HPDE6-E6E7 (cell line): ENCODE measurements around the gene CRYGN.

Experiments
- DNase-seq: peaks from one replicate; pipeline ENCODE4 v3.0.0; 2011; ENCODE audit warnings: missing footprints; ENCODE audit errors: extremely low spot score

Gene CRYGN

DNA sequence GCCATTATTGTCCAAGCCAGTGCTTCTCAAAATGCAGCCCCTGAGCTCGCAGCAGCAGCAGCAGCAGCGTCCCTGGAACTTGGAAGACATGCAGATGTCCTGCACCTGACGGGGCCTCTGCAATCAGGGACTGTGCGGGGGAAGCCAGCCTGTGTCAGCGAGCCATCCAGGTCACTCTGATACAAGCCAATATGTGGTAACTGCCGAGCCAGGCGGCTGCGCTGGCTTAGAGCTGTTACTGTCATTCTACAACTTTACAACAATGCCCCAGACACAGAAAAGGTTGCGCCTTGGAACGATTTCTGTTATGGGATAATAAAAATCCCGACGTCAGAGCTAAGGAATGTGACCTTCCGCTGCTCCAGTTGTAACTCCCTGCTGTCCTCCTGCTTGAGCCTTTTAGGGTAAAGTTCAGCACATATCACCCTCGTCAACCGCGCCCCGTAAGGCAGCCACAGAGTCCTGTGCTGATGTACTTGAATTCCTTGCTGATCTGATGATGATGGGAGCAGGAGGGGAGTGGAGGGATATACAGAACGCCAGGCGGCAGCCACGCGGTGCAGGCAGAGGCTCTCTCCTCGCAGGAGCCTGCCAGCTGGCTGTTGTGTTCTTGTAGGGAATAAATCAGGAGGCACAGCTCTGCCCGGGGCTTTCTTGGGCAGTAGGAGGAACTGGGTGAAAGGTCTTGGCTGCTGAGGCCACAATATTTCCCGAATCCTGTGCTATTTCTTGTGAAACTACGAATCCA lies 20.0 kb upstream of the CRYGN start:
- peak; percentile 43 for DNase-seq

DNA sequence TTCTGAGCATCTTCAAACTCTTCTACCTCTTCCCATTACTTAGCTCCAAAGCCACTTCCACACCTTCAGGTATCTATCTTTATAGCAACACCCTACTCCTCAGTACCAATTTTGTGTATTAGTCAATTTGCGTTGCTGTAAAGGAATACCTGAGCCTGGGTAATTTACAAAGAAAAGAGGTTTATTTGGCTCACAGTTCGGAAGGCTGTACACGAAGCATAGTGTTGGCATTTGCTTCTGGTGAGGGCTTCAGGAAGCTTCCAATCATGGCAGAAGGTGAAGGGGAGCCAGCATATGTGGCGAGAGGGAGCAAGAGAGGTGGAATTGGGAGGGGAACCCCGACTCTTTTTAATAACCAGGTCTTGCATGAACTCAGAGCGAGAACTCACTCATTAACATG lies 17.6 kb upstream of the CRYGN start:
- DNase-seq, result no peak

DNA sequence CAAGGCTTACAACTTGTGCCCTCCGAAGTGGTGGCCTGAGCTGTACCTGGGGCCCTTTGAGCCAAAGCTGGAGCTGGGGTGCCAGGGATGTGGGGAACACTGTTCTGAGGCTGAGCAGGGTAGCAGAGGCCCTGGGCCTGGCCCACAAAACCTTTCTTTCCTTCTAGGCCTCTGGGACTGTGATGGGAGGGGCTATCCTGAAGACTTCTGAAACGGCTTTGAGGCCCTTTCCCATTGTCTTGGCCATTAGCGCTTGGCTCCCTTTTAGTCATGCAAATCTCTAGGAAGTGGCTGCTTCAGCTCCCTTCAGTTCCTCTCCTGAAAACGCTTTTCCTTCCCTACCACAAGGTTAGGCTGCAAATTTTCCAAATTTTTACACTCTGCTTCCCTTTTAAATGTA lies 16.8 kb upstream of the CRYGN start:
- no peak for DNase-seq

DNA sequence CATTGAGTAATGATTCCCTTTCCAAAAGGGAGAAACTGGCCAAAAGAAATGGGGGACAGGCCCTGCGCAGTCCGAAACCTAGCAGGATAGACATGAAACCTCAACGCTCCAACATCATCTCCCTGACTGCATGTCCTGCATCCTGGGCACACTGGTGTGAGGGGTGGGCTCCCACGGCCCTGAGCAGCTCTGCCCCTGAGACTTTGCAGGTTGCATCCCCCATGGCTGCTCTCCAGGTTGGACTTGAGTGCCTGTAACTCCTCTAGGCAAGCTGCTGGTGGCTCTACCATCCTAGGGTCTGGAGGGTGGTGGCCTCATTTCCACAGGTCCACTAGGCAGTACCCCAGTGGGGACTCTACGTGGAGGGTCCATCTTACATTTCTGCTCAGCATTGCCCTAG lies 16.3 kb upstream of the CRYGN start:
- DNase-seq, result no peak

DNA sequence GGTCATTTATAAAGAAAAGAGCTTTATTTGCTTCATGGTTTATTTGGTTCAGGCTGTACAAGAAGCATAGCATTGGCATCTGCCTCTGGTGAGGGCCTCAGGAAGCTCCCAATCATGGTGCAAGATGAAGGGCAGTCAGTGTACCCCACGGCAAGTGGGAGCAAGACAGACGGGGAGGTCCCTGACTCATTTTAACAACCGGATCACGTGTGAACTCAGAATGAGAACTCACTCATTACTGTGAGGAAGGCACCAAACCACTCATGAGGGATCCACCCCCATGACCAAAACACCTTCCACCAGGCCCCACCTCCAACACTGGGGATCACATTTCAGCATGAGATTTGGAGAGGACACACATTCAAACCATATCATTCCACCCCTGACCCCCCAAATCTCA lies 15.7 kb upstream of the CRYGN start:
- no peak for DNase-seq

DNA sequence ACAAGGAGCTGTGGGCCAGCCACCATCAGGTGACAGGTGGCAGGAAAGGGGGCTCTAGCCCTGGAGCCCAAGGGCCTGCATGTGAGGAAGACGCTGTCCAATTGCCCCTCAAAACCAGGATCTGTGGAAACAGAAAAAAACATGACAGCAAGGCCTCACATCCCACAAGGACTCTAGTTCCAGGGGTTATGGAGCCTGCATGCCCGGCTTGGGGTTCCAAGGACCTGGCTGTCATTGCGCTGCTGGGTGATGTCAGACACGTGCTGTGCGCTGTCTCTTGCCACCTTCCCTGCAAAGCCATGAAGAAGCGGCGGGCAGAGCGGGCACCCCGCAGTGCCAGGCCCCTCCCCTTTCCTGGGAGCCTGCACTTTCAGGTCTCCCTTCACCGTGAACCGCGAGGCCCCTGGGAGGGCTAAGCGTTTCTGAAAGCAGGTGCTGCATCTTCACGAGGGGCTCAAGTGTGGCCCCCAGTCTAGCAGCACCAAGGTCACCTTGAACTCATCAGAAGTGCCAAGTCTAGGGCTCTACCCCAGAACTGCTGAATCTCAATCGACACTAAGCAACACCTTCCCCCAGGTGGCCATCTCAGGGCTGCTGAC lies 15.1 kb upstream of the CRYGN start:
- DNase-seq, result no peak

DNA sequence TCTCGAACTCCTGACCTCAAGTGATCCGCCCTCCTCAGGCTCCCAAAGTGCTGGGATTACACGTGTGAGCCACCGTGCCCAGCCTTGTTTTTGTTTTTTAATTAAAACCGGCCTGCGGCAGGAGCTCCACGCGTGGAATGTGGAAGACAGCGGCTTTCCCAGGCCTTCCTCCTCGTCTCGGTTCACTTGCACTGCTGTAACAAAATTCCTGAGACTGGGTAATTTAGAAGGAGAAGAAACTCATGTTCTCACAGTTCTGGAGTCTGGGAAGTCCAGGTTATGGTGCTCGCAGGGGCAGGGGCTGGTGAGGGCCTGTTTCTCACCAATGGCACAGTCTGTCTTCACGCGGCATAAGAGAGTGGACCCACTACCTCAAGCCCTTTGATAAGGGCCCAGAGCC lies 14.4 kb upstream of the CRYGN start:
- no peak for DNase-seq

DNA sequence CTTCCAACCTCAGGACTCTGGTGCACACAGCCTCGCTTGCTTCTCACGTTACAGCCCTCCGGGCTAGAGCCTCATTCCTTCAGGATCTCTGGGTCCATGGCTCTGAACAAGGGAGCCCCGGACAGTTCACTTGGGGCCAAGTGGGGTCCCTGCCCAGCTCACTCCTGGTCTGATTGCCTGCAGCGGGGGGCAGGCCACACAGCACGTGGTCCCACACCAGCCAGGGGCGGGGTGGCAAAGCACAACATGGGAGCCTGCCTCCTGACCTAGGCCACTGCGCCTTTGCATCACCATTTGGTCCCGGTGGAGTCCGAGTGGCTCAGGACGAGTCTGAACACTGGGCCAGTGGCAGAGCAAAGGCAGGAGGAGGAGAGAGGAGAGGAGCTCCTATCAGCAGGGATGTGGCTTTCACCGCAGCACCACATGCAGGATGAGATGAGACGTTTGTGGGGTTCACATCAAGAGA lies 13.4 kb upstream of the CRYGN start:
- no peak for DNase-seq

DNA sequence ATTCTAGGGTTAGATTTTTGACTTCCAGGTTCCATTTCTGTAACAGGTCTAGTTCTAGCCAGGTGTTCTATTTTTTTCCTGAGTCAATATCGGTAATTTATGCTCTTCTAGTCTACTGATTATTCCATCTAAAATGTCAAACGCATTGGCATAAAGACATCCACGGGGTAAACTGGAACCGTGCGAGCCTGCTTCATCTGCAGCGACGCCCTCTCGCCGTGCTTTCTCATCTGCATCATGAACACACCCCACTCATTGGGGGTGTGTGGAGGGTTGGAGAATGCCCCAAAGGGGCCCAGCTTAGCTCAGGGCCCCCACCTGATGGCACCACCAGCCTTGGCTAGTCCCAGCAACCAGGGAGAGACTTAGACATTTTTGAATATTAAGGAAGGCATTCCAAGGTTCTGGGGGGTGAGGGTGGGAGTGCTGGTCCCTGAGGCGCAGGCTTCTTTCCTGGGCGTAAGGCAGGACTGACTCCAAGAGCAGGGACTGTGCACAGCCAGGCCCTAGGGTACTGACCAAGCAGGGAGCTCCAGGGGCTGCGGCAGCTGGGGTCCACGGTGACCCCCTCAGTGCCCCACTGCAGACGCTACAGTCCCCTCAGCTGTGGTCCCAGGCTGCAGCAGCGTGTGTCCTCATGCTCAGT lies 12.9 kb upstream of the CRYGN start:
- DNase-seq, result no peak

DNA sequence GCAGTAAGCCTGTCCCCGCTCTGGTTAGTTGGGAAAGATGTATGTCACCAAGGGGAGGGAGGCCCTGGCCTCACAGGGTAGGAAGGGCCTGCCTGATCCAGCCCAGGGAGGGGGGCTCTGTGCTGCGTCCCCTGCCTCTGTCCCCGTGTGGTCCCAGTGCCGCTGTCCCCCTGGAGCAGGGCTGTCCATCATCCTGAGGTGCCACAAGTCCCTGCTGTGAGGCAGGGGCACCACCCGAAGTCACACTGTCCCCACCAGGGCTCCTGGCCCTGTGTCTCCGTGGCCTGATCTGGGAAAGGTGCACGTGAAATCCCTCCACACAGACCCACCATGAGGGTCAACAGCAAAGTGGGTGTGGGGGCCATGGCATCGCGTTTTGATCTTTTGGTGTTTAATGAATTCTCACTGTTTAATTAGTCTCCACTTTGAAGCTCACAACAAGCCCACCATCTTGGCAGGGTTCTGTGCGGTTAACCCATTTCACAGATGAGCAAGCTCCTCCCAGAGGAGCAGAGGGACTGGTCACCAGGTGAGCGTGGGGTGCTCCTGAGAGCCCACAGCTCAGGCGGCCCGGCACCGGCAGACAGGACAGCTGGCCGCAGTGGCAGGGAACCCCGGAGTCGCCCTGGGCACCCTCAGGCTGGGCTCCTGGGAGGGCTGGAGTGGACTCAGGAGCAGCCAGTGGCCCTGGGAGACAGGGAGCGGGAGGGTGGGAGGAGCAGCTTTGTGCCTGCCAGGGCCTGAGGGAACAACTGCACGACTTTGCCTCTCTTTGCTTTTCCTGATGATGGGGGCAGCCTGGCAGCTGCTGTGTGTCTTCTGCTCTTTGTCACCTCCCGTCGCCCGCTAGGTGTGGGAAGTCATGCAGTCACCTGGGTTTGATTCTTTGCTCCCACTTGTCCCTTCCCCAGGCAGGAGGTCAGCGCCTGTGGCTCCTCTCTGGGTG lies 12.0 kb upstream of the CRYGN start:
- DNase-seq, result no peak

DNA sequence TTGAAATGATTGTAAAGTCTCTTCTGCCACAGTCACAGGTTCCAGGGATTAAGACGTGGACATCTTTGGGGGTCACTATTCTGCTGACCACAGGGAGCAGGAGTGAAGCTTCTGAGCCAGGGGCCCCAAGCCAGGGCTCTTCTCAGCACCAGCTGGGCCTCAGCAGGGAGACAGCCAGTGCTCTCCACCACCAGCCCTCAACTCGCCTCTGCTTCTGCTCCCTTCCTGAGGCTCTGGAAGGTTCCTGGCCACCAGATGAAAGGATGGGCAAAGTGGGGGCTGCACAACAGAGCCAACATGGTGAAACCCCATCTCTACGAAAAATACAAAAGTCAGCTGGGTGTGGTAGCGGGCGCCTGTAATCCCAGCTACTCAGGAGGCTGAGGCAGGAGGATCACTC lies 11.2 kb upstream of the CRYGN start:
- DNase-seq, result no peak

DNA sequence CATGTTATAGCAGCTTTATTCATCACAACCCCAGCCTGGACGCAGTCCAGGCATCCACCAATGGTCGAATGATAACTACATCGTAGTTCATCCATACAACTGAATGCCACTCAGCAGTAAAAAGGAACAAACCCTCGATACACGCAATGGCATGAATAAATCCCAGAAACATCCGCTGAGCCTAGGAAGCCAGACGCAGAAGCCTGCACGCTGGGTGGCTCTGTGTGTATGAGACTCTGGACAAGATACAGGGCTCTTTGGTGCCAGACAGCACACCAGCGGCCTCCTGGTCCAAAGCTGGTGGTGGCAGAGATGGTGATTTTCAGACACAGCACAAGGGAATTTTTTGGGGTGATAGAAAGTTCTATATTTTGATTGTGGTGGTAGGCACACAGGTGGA lies 10.0 kb upstream of the CRYGN start:
- DNase-seq, result no peak

DNA sequence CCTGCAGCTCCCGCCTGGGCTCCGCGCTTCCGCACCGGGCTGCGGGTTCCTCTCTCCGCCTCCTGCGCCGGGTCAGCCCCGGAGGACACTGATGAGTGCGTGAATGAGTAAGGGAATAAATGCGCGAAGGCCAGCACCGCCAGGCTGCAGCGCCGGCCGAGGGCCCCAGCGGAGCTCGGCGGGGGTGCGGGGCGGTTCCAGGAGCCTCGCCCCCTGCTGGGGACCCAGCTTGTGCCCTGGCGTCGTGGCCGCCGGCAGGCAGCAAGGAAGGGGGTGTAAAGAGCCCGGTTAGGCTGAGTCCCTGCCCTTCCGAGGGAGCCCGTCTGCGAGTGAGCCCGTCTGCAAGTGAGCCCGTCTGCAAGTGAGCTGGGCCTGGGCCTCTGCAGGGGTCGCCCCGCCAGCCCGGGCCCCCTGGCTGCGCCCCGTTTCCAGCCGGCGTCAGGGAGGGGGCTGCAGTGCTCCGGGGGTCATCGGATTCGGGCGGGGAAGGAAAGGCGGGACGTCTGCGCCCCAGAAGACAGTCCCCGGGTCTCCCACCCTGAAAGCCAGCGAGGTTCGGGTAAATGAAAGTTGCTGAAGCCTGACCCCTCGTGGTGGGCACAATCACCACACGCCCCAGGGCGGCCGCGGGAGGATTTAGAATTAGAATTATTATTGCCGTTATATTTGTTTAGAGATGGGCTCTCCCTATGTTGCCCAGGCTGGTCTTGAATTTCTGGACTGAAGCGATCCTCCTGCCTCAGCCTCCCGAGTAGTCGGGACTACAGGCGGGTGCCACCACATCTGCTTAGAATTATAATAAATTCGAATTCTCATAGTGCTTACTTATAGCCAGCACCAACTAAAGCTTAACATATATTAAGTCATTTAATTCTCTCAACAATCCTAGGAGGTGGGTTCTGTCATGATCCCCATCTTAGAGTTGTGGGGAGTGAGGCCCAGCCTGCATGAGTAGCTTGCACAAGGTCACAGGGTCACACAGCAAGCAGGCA lies 8.6 kb upstream of the CRYGN start:
- peak; percentile 55 for DNase-seq

DNA sequence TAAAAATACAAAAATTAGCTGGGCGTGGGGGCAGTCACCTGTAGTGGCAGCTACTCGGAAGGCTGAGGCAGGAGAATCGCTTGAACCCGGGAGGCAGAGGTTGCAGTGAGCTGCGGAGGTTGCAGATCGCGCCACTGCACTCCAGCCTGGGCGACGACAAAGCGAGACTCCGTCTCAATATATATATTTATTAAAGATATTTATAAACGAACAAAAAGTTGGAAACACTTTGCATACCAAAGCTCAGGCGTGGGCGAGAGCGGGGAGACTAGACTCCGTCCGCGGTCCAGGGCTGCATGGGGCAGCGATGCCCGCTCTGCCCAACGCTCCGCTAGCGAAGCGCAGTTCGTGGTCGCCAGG lies 7.9 kb upstream of the CRYGN start:
- DNase-seq, result no peak

DNA sequence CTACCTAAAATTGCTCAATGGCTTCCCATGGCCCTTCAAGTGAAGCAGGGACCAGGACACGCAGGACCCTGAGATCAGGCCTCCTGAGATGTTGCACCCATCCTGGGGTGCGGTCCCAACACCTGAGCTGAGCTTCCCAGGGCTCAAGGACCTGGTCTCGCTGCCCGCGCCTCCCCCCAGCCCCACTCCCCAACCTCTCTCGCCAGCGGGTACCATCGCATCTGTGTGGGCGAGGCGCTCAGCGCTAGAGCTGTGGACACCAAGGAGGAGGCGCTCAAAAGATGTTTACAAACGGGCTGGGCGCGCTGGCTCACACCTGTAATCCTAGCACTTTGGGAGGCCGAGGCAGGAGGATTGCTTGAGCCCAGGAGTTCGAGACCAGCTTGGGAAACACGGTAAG lies 7.4 kb upstream of the CRYGN start:
- DNase-seq, result no peak

DNA sequence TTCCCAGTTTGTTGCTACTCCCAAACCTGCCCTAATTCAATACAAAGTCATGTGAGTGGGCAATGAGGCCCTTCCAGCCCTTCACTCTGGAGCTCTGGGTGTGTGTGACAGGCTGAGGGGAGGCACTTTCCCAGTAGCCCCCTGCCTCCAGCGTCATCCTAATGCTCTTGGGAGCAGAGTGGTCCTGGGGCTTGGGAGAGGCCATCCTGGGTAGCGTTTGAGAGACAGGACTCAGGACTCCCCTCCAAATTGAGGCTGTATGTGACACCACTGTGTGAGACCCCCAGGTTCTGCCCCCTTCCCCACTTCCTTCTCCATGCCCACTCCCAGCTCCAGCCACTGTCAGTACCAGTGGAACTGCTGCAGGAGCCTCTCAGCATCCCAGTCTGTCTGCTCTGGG lies 6.5 kb upstream of the CRYGN start:
- no peak for DNase-seq

DNA sequence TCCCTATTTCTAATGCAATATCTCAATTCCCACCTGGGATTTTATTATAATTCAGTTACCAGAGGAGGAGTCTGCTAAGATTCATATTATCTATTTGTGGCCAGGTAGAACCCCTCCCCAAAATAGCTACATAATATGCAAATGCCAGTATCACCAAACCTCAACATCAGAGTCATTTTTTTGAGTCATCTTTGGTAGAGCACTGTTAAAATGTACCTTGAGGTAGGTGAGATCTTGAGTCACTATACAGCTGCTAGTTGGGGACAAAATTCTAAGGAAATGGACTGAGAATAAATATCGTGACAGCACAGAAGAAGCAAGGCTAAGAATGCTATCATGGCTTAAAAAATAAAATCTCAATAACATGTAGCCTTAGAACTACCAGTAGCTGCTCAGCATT lies 4.7 kb upstream of the CRYGN start:
- no peak for DNase-seq

DNA sequence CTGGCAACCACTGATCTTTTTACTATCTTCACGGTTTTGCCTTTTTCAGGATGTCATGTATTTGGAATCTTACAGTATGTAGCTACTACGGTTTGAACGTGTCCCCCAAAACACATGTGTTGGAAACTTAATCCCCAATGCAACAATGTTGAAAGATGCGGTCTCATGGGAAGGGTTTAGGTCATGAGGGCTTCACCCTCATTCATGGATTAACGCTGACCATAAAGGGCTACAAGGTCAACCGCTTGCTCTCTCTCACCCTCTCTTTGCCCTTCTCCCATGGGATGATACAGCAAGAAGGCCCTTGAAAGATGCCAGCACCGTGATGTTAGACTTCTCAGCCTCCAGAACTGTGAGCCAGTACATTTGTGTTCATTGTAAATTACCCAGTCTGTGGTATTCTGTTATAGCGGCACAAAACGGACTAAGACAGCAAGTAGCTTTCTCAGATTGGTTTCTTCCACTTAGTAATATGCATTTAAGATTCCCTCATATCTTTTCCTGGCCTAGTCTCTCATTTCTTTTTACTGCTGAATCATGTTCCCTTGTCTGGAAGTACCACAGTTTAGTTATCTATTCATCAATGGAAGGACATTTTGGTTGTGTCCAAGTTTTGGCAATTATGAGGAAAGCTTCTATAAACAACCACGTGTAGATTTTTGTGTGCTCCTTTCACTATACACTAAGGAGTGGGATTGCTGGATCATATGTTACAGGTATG lies 3.0 kb upstream of the CRYGN start:
- no peak for DNase-seq

DNA sequence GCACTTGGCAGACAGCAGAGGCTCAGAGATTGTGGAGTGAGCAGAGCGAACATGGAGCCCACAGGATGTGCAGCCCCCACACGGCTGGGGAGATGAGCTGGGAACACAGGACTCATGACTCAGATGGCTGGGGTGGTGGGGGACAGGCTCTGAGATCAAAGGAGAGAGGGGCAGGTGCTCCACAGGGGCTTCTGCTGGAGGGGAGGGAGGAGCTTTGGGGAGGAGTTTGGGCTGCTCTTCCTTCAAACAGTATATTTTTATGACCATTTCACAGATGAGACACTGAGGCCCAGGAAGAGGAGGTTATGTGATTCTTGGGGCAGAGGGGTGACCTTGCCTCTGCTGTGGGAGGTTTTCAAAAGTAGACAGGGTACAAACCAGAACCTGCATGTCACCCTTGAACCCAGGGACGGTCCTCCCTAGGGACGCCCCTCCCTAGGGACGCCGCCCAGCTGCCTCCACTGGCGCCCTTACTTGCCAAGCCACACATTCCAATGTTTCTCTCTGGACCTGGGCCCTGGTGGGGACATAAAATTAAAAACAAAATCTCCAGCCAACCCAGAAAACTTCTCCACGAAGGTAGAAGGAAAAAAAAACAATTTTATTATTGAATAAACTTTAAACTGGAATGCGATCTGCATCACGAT lies 981 bp upstream of the CRYGN start:
- no peak for DNase-seq
